ENCODE measurements around the gene GPR32.
"Not testable (repeated sequence)": the region's sequence is repeated elsewhere in the genome, so short reads cannot be mapped to it uniquely, and the experiment has no call there.

GPR32 gene

DNA sequence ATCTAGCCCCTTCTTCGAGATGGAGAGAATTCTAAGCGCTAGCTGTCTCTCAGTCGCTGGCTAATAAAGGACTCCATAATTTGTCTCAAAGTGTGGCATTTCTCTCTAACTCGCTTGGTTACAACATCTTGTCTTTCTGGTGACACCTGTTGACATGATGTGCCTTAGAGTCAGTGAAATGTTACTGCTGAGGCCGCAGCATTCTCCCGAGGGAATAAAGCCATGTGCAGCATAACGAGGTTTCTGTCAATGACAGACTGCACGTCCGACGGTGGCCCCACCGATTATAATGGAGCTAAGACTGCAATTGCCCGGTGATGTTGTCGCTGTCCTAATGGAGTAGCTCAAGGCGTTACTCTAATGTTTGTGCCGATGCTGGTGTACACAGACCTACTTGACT is 20.3 kb upstream of the GPR32 start:
- no peak for DNase-seq

DNA sequence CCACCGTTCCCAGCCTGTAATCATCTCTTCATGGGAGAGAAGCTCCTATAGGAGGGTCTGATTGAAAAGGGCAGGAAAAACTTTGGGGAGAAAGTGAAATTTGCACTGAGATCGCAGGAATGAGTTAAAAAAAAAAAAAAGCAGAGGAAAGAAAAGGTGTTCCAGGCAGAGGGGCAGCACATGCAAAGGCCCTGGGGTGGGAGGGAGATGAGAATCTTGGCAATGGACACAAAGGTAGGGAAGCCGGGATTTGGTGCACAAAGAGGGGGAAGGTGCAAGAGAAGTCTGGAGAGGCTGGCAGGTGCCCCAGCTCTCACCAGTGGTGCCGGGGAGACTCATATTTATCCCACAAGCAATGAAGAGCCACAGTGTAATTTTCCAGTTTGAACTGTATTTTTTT is 16.4 kb upstream of the GPR32 start:
- DNase-seq, result no peak

DNA sequence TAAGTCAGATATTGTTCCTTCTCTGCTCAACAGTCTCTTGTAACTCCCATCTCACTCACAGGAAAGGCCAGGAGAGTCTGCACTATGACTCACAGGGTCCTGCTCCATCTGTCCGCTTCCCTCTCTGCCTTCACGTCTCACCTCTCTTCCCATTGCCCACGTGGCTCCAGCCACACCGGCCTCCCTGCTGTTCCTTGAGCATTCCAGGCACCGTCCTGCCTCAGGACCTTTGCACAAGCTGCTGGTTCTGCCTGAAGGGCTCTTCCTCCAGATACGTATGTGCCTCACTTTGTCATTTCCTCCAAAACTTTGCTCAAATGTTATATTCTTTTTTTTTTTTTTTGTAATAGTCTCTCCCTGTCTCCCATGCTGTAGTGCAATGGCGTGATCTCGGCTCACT is 14.0 kb upstream of the GPR32 start:
- not testable (repeated sequence) for DNase-seq

DNA sequence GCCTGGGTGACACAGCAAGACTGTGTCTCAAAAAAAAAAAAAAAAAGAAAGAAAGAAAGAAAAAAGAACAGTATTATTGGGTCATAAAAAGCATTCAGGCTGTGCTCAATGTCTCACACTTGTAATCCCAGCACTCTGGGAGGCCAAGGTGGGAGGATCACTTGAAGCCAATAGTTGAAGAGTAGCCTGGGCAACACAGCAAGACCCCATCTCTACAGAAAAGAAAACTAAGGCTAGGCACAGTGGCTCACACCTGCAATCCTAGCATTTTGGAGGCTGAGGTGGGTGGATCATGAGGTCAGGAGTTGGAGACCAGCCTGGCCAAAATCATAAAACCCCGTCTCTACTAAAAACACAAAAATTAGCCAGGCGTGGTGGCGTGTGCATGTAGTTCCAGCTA is 12.6 kb upstream of the GPR32 start:
- DNase-seq, result not testable (repeated sequence)

DNA sequence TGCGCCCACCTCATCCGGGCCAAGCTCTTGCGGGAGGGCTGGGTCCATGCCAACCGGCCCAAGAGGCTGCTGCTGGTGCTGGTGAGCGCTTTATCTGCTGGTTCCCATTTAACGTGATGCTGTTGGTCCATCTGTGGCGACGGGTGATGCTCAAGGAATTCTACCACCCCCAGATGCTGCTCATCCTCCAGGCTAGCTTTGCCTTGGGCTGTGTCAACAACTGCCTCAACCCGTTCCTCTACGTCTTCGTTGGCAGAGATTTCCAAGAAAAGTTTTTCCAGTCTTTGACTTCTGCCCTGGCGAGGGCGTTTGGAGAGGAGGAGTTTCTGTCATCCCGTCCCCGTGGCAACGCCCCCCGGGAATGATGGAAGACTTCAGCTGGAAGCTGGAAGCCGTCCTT is 11.2 kb upstream of the GPR32 start:
- not testable (repeated sequence) for DNase-seq

DNA sequence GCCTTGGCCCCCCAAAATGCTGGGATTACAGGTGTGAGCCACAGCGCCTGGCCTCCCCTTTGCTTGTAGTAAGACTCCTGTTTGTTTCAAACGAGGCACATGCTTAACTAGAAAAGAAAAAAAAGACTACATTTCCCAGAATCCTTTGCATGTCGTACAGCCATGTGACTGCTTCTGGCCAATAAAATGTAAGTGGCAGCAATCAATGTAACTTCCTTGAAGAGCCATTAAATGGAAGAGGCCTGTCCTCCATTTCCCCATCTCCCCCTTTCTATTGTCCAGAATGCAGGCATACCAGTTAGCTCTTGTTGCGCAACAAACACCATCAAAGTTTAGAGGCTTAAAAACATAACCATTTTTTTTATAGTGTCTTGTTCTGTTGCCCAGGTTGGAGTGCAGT is 10.4 kb upstream of the GPR32 start:
- no peak for DNase-seq

DNA sequence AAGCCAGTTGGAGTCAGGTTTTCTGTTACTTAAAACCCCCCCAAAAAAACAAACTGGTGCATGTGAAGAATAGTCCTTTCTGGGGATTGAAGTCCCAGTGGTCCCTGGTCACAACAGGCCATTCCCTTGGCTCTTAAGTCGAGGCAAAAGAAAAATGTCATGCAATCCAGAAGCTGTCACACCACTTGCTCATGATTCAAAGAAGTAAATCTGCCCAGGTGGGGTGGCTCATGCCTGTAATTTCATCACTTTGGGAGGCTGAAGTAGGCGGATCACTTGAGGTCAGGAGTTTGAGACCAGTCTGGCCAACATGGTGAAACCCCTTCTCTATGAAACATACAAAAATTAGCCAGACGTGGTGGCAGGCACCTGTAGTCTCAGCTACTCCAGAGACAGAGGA is 8.8 kb upstream of the GPR32 start:
- not testable (repeated sequence) for DNase-seq

DNA sequence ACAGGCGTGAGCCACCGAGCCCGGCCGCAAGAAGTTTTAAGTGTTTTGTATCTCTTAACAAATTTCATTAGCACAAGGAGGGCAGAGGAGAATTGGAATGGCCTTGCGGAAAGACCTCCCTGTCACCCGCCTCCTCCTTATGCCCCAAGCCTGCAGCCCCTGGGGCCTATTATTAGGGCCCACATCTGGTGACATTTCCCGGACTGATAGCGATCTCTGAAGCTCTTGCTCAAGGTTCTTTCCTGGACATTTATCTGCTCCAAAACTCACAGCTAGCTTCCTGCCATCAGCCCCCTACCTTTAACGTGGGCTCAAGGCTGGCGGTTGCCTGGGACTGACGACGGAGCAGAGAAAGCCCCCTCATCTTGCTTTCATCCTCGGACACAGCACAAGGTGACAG is 6.7 kb upstream of the GPR32 start:
- not testable (repeated sequence) for DNase-seq

DNA sequence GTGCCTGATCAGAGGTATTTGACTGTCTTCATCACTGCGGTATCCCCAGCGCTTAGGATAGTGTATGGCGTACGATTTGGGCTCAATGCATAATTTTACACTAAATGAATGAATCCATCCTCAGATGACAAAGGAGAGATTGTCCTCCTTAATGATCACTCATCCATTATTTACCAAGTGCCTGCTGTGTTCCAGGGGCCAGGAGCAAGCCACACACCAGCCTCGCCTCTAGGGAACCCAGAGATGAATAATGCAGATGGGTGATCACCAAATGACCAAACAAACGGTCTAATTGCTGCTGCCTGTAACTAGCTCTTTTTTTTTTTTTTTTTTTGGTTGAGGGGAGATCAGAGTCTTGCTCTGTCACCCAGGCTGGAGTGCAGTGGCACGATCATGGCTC is 5.9 kb upstream of the GPR32 start:
- DNase-seq, result no peak

DNA sequence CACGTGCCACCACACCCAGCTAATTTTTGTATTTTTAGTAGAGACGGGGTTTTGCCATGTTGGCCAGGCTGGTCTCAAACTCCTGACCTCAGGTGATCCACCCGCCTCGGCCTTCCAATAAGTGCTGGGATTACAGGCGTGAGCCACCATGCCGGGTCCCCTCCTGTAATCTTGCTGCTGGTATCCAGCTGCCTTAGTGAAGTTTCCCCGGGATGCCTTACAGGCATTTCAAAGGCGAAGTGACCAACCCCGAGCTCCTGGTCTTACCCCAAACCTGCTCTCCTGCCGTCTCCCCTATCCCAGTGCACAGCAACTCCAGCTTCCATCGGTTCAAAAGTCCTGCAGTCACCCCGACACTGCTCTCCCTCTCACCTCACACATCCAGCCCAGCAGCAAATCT is 3.5 kb upstream of the GPR32 start:
- DNase-seq, result not testable (repeated sequence)

DNA sequence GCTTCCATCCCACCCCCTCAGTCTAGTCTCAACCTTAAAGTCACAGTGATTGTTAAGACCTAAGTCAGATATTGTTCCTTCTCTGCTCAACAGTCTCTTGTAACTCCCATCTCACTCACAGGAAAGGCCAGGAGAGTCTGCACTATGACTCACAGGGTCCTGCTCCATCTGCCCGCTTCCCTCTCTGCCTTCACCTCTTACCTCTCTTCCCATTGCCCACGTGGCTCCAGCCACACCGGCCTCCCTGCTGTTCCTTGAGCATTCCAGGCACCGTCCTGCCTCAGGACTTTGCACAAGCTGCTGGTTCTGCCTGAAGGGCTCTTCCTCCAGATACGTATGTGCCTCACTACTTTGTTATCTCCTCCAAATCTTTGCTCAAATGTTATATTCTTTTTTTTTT is 3.0 kb upstream of the GPR32 start:
- DNase-seq, result not testable (repeated sequence)

DNA sequence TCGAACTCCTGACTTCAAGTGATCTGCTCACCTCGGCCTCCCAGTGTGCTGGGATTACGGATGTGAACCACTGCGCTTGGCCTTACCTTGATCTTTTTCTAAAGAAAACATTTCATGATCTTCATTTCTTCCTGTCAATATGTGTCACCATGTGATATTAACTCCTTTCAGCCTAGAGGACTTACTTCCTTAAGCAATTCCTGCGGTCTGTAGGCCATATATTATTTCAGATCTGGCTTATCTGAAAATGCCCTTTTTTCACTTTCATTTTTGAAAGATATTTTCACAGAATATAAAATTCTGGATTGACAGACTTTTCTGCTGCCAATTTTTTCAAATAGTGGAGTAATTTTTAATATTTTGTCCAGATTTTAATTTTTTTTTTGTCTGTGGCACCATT is 2.0 kb upstream of the GPR32 start:
- DNase-seq, result no peak

DNA sequence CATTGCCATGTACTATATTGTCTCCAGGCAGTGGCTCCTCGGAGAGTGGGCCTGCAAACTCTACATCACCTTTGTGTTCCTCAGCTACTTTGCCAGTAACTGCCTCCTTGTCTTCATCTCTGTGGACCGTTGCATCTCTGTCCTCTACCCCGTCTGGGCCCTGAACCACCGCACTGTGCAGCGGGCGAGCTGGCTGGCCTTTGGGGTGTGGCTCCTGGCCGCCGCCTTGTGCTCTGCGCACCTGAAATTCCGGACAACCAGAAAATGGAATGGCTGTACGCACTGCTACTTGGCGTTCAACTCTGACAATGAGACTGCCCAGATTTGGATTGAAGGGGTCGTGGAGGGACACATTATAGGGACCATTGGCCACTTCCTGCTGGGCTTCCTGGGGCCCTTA is 624 bp downstream of the GPR32 start:
- DNase-seq, result no peak

DNA sequence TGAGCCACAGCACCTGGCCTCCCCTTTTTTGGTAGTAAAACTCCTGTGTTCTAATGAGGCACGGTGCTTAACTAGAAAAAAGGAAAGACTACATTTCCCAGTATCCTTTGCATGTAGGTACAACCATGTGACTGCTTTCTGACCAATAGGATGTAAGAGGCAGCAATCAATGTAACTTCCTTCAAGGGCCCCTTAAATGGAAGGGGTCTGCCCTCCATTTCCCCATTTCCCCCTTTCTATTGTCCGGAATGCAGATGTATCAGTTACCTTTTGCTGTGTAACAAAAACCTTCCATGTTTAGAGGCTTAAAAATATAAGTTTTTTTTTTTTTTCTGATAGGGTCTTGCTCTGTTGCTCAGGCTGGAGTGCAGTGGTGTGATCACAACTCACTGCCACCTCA is 2.2 kb downstream of the GPR32 start:
- DNase-seq, result no peak

DNA sequence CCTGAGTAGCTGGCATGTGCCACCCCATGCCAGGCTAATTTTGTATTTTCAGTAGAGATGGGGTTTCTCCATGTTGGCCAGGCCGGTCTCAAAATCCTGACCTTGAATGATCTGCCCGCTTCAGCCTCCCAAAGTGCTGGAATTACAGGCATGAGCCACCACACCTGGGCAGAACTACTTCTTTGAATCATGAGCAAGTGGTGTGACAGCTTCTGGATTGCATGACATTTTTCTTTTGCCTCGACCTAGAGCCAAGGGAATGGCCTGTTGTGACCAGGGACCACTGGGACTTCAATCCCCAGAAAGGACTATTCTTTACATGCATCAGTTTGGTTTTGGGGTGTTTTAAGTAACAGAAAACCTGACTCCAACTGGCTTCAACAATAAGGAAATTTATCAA is 2.6 kb downstream of the GPR32 start:
- not testable (repeated sequence) for DNase-seq

DNA sequence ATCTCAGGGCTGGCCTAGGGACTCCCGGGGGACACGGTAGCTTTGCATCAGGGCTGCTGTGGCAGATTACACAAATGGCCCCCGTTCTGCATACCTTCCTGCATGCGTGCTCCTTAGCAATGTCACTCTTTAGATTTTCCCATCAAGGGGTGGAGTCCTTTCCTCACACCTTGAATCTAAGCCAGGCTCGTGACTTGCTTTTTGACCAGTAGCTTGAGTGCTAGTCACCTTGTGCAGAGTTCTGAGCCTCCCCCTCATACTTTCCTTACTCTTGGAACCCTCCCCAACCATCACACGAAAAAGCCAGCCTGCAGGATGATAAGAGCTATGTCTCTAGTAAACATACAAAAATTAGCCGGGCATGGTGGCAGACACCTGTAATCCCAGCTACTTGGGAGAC is 3.2 kb downstream of the GPR32 start:
- DNase-seq, result not testable (repeated sequence)

DNA sequence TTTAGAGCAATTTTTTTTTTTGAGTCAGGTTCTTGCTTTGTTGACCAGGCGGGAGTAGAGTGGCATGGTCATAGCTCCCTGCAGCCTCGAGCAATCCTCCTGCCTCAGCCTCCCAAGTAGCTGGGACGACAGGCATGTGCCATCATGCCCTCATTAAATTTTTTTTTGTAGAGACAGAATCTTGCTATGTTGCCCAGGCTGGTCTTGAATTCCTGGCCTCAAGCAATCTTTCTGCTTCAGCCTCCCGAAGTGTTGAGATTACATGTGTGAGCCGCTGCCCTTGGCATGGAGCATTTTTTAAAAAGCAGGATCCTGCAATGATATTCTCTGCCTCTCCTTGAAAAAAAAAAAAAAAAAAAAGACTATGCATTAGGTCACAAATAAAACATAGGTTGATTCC is 5.9 kb downstream of the GPR32 start:
- no peak for DNase-seq

DNA sequence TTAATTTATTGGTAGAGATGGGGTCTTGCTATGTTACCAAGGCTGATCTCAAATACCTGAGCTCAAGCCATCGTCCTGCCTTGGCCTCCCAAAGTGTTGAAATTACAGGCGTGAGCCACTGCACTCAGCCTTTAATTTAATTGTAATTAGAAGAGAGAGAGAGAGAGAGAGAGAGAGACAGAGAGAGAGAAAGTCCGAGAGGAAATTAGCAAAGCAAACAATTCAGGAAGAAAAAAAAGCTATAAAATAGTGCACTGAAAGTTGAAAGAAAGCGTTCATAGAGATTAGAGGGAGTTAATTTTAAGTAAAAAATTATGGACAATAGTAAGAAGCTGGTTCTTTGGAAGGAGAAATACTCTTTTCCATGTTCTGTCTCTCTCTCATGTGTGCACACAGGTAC is 7.0 kb downstream of the GPR32 start:
- no peak for DNase-seq

DNA sequence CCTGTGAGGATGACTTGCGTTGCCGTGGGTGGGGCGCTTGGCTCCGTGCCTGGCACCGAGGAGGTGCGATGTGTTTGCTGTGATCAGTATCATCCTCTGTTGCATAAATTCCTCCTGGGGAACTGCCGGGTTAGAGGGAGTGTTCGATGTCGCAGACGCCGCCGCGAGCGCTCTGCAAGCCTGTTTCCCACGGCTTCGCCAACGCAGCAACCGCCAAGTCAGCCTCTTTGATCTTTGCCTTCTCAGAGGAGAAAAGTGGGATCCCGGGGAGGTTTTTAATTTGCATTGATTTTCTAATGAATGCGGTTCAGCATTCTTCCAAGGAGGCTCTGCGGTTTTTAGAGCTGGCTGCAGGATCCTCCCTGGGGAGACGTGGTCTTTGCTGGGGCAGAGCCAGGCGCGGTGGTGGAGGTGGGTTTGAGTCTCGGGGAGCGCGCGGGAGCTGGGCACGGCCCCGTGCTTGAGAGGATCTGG is 7.6 kb downstream of the GPR32 start:
- DNase-seq, result no peak

DNA sequence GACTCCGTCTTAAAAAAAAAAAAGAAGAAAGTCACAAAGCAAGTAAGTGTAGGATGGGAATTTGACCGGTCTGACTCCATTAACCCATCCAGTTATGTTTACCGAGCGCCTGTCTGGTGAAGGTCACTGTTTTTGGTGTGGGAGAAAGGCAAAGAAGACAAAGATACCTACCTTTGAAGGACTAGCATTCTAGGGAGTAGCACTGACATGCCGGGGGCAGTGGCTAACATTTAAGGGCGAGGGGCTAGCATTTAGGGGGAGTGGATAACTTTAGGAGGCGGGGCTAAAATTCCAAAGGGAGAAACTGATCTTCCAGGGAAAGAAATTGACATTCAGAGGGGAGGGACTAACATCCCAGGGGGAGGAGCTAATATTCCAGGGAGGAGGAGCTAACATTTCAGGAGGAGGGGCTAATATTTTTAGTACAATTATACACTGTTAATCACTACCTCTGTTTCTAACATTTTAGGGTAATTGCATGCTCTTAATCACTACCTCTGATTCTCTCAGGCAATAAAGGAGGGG is 8.7 kb downstream of the GPR32 start:
- no peak for DNase-seq

DNA sequence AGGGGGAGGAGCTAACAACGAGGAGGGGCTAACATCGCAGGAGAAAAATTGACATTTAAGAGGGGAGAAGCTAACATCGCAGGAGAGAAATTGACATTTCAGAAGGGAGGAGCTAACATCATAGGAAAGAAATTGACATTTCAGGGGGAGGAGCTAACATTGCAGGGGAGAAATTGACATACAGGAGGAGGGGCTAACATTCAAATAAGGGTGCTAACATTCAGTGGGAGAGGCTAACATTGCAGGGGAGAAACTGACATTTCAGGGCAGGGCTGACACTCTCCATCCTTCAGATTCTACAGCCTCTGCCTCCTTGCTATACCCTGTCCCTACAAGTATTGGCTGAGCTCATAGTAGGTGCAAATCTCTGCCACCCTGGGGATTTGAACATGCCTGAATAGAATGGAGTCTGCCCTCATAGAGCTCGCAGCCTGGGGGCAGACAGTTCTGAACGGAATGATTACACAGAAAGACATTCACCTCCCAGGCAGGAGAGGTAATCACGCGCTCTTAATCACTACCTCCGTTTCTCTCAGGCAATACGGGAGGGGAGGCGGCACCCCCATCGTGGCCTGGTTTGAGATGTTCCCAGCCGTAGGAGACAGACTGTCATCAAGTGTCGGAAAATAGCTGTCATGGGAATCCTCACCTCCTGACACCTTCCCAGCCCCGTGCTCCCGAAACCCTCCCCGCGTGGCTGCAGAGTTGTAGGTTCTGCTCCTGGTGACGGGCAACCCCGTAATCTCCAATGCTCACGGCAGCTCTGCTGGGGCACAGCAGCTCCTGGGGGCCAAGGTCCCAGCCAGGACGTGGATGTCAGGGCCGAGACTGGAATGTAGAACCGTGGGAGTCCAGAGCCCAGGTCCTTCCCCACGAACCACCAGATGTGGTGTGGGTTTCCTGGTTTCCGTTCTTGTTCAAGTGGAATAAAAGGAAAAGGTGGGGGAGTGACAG is 9.5 kb downstream of the GPR32 start:
- no peak for DNase-seq

DNA sequence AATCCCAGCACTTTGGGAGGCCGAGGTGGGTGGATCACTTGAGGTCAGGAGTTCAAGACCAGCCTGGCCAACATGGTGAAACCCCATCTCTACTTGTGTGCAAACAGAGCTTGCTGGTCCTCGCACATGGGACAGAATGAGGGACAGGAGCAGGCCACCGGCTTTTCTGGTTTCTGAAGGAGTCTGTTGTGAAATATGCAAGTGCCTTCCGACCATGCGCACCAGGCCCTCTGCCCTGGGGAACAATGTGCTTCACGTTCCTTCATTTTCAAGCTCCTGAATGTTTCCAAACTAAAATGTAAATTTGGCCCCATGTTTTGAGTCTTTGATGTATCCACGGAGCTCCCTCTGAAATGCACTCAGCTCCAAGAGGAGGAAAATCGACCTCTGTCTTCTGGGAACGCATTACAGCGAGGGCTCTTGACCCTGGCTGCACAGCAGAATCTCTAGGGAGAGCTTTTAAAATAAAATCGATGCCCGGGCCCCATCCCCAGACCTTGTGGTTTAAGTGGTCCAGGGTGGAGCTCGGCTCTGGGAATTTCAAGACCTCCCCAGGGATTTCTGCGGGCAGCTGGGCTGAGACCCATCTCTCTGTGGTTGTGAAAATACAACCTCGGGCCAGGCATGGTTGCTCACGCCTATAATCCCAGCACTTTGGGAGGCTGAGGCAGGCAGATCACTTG is 10.6 kb downstream of the GPR32 start:
- DNase-seq, result no peak

DNA sequence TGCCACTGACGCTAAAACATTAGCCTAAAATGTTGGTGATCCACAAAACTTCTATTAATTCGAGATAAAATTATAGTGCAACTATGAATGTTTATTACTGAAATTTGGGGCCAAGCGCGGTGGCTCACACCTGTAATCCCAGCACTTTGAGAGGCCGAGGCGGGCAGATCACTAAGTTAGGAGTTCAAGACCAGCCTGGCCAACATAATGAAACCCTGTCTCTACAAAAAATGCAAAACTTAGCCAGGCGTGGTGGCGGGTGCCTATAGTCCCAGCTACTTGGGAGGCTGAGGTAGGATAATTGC is 13.5 kb downstream of the GPR32 start:
- not testable (repeated sequence) for DNase-seq

DNA sequence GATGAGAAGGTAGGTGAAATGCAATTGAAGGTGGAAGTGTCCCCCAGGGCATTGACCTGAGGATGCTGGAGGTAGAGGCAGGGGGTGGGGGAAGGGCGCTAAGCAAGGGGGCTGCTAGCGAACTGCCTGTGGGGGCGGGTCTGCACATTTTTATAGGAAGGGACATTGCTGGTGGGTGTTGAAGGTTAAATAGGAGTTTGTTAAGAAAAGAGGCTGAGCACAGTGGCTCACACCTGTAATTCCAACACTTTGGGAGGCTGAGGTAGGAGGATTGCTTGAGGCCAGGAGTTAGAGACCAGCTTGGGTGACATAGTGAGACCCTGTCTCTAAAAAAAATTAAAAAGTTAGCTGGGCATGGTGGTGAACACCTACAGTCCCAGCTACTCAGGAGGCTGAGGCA is 14.4 kb downstream of the GPR32 start:
- no peak for DNase-seq
